GM12878 (cell line): ENCODE results near the gene CLIP2. TPM values are rescaled to one million over a fixed set of nuclear protein-coding genes. Genes with fewer than 3 reads are reported as not detected.

Experiments used
- ATAC-seq: fragments of 200-7000 bp; cut with Tn5 transposase; 3 replicates; pipeline ENCODE4 v1.9.1; 2020; ENCODE audit warnings: mild to moderate bottlenecking, moderate library complexity
- BruUV-seq: library from RNA; stranded (reverse); fragments of 400-500 nt; replicated peaks from 2 replicates; lab custom pipeline; 2021; lab: Mats Ljungman, UMichigan
- CTCF ChIA-PET: fragments of 300-600 bp; sonication (Branson Sonifier 250); formaldehyde crosslinking; extraction: SDS; loops from one replicate; lab custom pipeline; 2021; ENCODE audit warnings: inconsistent platforms; lab: Yijun Ruan, JAX
- POLR2A ChIA-PET: fragments of 350-600 bp; formaldehyde crosslinking; extraction: SDS; loops from one replicate; lab custom pipeline; 2021; ENCODE audit warnings: inconsistent platforms; lab: Charles Lee
- RAD21 ChIA-PET: fragments of 300-600 bp; sonication (Branson Sonifier 250); formaldehyde crosslinking; loops from one replicate; lab custom pipeline; 2023; ENCODE audit warnings: antibody characterized with exemption; ENCODE audit not compliant: unreplicated experiment; lab: Charles Lee
- SMC1A ChIA-PET: fragments of 300-600 bp; sonication (Branson Sonifier 250); formaldehyde crosslinking; loops from one replicate; lab custom pipeline; 2023; ENCODE audit not compliant: unreplicated experiment, uncharacterized antibody; lab: Charles Lee
- DNase-seq: peaks from one replicate; pipeline ENCODE4 v3.0.0-alpha.2; 2011; ENCODE audit warnings: low read depth, low spot score
- FAIRE-seq: peaks from 3 replicates; lab custom pipeline; 2011; peaks lifted over from hg19 to GRCh38; lab: Jason Lieb, UNC
- H2AFZ ChIP-seq: 2 replicates; pipeline ENCODE4 v1.6.0; 2011; ENCODE audit warnings: low read depth, low read length, control low read depth; ENCODE audit not compliant: control insufficient read depth
- H3K27ac ChIP-seq: 2 replicates; pipeline ENCODE4 v1.5.1; 2011; ENCODE audit warnings: control low read depth; ENCODE audit not compliant: control insufficient read depth, insufficient read depth
- H3K27me3 ChIP-seq, 2 experiments: replicated peaks in 1 of 2; 2 replicates each; pipeline versions ENCODE4 v1.6.0 to v1.6.1; 2011; ENCODE audit warnings: low read length in 1 of 2; ENCODE audit not compliant: control insufficient read depth in 2 of 2, insufficient read depth in 2 of 2
- H3K36me3 ChIP-seq, 2 experiments: 2 replicates each; pipeline ENCODE4 v1.5.1; 2011; ENCODE audit warnings: low read length in 1 of 2; ENCODE audit not compliant: control insufficient read depth in 2 of 2, insufficient read depth in 2 of 2
- H3K4me1 ChIP-seq: 2 replicates; pipeline ENCODE4 v1.6.1; 2011; ENCODE audit warnings: mild to moderate bottlenecking, low read length, moderate library complexity, mixed read lengths; ENCODE audit not compliant: control insufficient read depth, insufficient read depth
- H3K4me2 ChIP-seq: 2 replicates; pipeline ENCODE4 v1.6.0; 2011; ENCODE audit warnings: control low read depth; ENCODE audit not compliant: control insufficient read depth, insufficient read depth
- H3K4me3 ChIP-seq: fragments of 200-600 bp; sonication (generic); 2 replicates; pipeline ENCODE4 v1.5.1; 2016
- H3K79me2 ChIP-seq: 2 replicates; pipeline ENCODE4 v1.6.0; 2011; ENCODE audit warnings: low read length; ENCODE audit not compliant: control insufficient read depth, insufficient read depth
- H3K9ac ChIP-seq: 2 replicates; pipeline ENCODE4 v1.8.0; 2011; ENCODE audit warnings: low read length, control low read depth, mixed read lengths; ENCODE audit not compliant: control insufficient read depth, insufficient read depth
- H3K9me3 ChIP-seq: replicated peaks from 3 replicates; pipeline ENCODE4 v1.5.1; 2011; ENCODE audit warnings: mild to moderate bottlenecking, low read length; ENCODE audit not compliant: control insufficient read depth, insufficient read depth
- H4K20me1 ChIP-seq: 2 replicates; pipeline ENCODE4 v1.6.0; 2011; ENCODE audit not compliant: control insufficient read depth, insufficient read depth
- BACH1 ChIP-seq: fragments of 450-650 bp; IDR thresholded peaks from 2 replicates; pipeline ENCODE4 v1.6.1; 2017; ENCODE audit warnings: mild to moderate bottlenecking, borderline replicate concordance
- CBFB ChIP-seq: IDR thresholded peaks from 2 replicates; pipeline ENCODE4 v1.6.1; 2016; ENCODE audit warnings: antibody characterized with exemption, low read depth
- EGR1 ChIP-seq, 2 experiments: IDR thresholded peaks; 1 replicate in 1 of 2; 2 replicates in 1 of 2; pipeline ENCODE4 v1.6.1; 2011 to 2012; ENCODE audit warnings: low read depth in 2 of 2, low read length in 2 of 2, borderline replicate concordance in 1 of 2, mild to moderate bottlenecking in 1 of 2, moderate library complexity in 1 of 2
- IKZF1 ChIP-seq: fragments of 450-650 bp; conservative IDR thresholded peaks from 2 replicates; pipeline ENCODE4 v1.6.1; 2017; ENCODE audit warnings: antibody characterized with exemption, mild to moderate bottlenecking
- MTA2 ChIP-seq: fragments of 450-650 bp; IDR thresholded peaks from 2 replicates; pipeline ENCODE4 v1.6.1; 2016; ENCODE audit warnings: low read depth, mild to moderate bottlenecking, moderate library complexity
- RB1 ChIP-seq: fragments of 450-650 bp; formaldehyde crosslinking; IDR thresholded peaks from 2 replicates; pipeline ENCODE4 v1.6.1; 2017; ENCODE audit warnings: mild to moderate bottlenecking, borderline replicate concordance
- SIN3A ChIP-seq: IDR thresholded peaks from 2 replicates; pipeline ENCODE4 v1.6.1; 2012; ENCODE audit warnings: low read depth, low read length, improper control_type of control experiment
- SMARCA5 ChIP-seq: fragments of 450-650 bp; IDR thresholded peaks from 2 replicates; pipeline ENCODE4 v1.6.1; 2017; ENCODE audit warnings: mild to moderate bottlenecking
- ZNF687 ChIP-seq: fragments of 450-650 bp; IDR thresholded peaks from 2 replicates; pipeline ENCODE4 v1.6.1; 2017; ENCODE audit warnings: mild to moderate bottlenecking, moderate library complexity
- WGBS: methylation state at CpG from one replicate; pipeline ENCODE4 v1.1.6; 2016; ENCODE audit warnings: low lambda C conversion rate; ENCODE audit not compliant: insufficient replicate concordance, insufficient coverage; ENCODE audit errors: missing lambda C conversion rate; 5-methylcytosine and 5-hydroxymethylcytosine counted together
- in situ Hi-C: fragments of 300-500 bp; cut with MboI; formaldehyde crosslinking; loops from 9 replicates; pipeline ENCODE4 v1.14.3; 2018; ENCODE audit warnings: mixed read lengths
- intact Hi-C: fragments of 100-400 bp; cut with micrococcal nuclease; formaldehyde crosslinking; loops from one replicate; pipeline ENCODE4 v1.14.2; 2022; ENCODE audit not compliant: unreplicated experiment
- polyA plus RNA-seq, 11 experiments: library from polyadenylated mRNA; depleted of rRNA in 4 of 11; unstranded in 6 of 11; stranded (reverse) in 5 of 11; fragments of >200 nt; fragmentation: Nextera tagmentation in 4 of 11; fragmentation: Illumina TruSeq in 1 of 11; extraction: Ambion mirVana in 4 of 11; extraction: Trizol in 1 of 11; gene quantifications; 1 replicate in 1 of 11; 2 replicates in 10 of 11; pipeline versions ENCODE4 v1.2.1 to v1.2.3, GENCODE V29; 2011 to 2016; ENCODE audit warnings: inconsistent platforms in 2 of 11, missing spikeins in 2 of 11, low read depth in 1 of 11
- total RNA-seq, 4 experiments: library from RNA; depleted of rRNA in 3 of 4; stranded (reverse); fragments of >200 nt in 3 of 4; fragmentation: Illumina TruSeq in 1 of 4; extraction: Trizol in 1 of 4; gene quantifications; 2 replicates each; pipeline versions ENCODE4 v1.2.1 to v1.2.3, GENCODE V29; 2013 to 2021
- TF ChIP-seq, protein P1 (sequence below): fragments of 450-650 bp; formaldehyde crosslinking; IDR thresholded peaks from 2 replicates; pipeline ENCODE4 v1.5.0; 2022; ENCODE audit warnings: mild to moderate bottlenecking, missing genetic modification characterization

The CLIP2 gene
- total and polyA plus RNA-seq, 10 of the 15 experiments (the other 5 are each of a cell fraction or from before 2014, with no cell fraction given), result 0.26 to 56.3 (median 21.0) TPM

GRCh38 chr7:74289659-74290552, 699 bp downstream of the CLIP2 start:
- H3K79me2 ChIP-seq, result peaks cover 79% of the 10 kb centered on the region
- ChIA-PET SMC1A (interaction anchor here (0.9 to 12.0 kb wide), 4 partner anchors 19 to 83 kb away, joined by 4 to 285 read pairs (median 4); no protein-coding TSS in a partner anchor), CTCF (interaction anchor here (1.2 to 9.2 kb wide), 7 partner anchors 11 to 111 kb away, joined by 3 to 93 read pairs (median 5); partner anchors contain the start of gene LAT2), POLR2A (interaction anchor here (0.7 to 8.7 kb wide), 8 partner anchors 11 to 82 kb away, joined by 3 to 171 read pairs (median 4); partner anchors contain the start of gene LAT2), RAD21 (interaction anchor here (1.0 to 12.0 kb wide), 10 partner anchors 11 to 115 kb away, joined by 3 to 169 read pairs (median 8); partner anchors contain the start of gene LAT2)
- H3K4me2 ChIP-seq, result peak overlapping the region; percentile 93
- H3K9me3 ChIP-seq, result no peaks in the 10 kb centered on the region
- no peaks in the 10 kb centered on the region for H3K27me3 ChIP-seq
- DNase-seq, result no peak
- ATAC-seq, result peak; percentile 38
- intact Hi-C loops (loop anchor here (1.0 to 10.0 kb wide), 5 partner anchors 19 to 375 kb away; partner anchors contain the start of gene RFC2), in situ Hi-C loops (loop anchor here (5.0 kb wide), 1 partner anchor 83 kb away; no protein-coding TSS in a partner anchor)
- TF ChIP-seq BACH1 (0 out of 2 replicates have a peak, but pooled peaks have one; percentile 3), CBFB (no peak), ZNF687 (peak; percentile 7; the same call in 1 of the 2 replicates), SMARCA5 (0 out of 2 replicates have a peak, but pooled peaks have one; percentile 3), IKZF1 (peak; percentile 8), SIN3A (0 out of 2 replicates have a peak, but pooled peaks have one; percentile 4), EGR1 (IDR thresholded peaks at IDR 0.05; ENCODE audit: borderline replicate concordance in 1 of 2, low read depth in 2 of 2, low read length in 2 of 2) (peak in 1 of 2 experiments; percentile 92; a peak in 2 of 3 replicates), RB1 (peak; percentile 31; the same call in 1 of the 2 replicates), MTA2 (0 out of 2 replicates have a peak, but pooled peaks have one; percentile 8)
- TF ChIP-seq, protein P1, sequence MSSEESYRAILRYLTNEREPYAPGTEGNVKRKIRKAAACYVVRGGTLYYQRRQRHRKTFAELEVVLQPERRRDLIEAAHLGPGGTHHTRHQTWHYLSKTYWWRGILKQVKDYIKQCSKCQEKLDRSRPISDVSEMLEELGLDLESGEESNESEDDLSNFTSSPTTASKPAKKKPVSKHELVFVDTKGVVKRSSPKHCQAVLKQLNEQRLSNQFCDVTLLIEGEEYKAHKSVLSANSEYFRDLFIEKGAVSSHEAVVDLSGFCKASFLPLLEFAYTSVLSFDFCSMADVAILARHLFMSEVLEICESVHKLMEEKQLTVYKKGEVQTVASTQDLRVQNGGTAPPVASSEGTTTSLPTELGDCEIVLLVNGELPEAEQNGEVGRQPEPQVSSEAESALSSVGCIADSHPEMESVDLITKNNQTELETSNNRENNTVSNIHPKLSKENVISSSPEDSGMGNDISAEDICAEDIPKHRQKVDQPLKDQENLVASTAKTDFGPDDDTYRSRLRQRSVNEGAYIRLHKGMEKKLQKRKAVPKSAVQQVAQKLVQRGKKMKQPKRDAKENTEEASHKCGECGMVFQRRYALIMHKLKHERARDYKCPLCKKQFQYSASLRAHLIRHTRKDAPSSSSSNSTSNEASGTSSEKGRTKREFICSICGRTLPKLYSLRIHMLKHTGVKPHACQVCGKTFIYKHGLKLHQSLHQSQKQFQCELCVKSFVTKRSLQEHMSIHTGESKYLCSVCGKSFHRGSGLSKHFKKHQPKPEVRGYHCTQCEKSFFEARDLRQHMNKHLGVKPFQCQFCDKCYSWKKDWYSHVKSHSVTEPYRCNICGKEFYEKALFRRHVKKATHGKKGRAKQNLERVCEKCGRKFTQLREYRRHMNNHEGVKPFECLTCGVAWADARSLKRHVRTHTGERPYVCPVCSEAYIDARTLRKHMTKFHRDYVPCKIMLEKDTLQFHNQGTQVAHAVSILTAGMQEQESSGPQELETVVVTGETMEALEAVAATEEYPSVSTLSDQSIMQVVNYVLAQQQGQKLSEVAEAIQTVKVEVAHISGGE (CRISPR knock-in tag), result no peak
- H3K4me3 ChIP-seq, result peak overlapping the region; percentile 97
- H2AFZ ChIP-seq, result peak overlapping the region; percentile 5; the same call in 1 of the 2 replicates
- H4K20me1 ChIP-seq, result peaks cover 3% of the 10 kb centered on the region; the same call in 1 of the 2 replicates
- peaks cover 45% of the 10 kb centered on the region for H3K4me1 ChIP-seq
- WGBS, result 0% methylated on average over 33 of the region's 60 CpGs
- H3K36me3 ChIP-seq, result no peaks in the 10 kb centered on the region
- H3K27ac ChIP-seq, result peak overlapping the region; percentile 76
- peak overlapping the region; percentile 79 for H3K9ac ChIP-seq
- BruUV-seq, result no TSS peak
- FAIRE-seq, result no peak
